ENCODE data around the gene CEP85L.

DNA sequence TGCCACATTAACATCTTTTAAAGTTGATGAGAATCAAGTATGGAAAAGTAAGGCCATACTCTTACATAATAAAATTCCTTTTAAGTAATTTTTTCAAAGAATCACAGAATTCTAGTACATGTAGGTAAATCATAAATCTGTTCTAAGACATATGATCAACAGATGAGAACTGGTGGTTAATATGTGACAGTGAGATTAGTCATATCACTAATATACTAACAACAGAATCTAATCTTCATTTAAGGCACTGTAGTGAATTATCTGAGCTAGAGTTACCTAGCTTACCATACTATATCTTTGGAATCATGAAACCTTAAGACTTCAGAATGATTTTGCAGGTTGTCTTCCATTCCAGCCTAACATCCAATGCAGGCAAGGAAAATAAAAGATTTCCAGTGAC is 91.7 kb downstream of the CEP85L start:
- TF ChIP-seq, protein P1, sequence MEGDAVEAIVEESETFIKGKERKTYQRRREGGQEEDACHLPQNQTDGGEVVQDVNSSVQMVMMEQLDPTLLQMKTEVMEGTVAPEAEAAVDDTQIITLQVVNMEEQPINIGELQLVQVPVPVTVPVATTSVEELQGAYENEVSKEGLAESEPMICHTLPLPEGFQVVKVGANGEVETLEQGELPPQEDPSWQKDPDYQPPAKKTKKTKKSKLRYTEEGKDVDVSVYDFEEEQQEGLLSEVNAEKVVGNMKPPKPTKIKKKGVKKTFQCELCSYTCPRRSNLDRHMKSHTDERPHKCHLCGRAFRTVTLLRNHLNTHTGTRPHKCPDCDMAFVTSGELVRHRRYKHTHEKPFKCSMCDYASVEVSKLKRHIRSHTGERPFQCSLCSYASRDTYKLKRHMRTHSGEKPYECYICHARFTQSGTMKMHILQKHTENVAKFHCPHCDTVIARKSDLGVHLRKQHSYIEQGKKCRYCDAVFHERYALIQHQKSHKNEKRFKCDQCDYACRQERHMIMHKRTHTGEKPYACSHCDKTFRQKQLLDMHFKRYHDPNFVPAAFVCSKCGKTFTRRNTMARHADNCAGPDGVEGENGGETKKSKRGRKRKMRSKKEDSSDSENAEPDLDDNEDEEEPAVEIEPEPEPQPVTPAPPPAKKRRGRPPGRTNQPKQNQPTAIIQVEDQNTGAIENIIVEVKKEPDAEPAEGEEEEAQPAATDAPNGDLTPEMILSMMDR (IDR thresholded peaks at IDR 0.05): no peak
- TF ChIP-seq EZH2 (IDR thresholded peaks at IDR 0.05) (no peak), EZH2phosphoT487 (IDR thresholded peaks at IDR 0.05) (no peak)
